CD8-positive, alpha-beta memory T cell (primary cell): ENCODE measurements around the gene EXD3. TPM values are rescaled to one million over a fixed set of nuclear protein-coding genes. Genes with fewer than 3 reads are reported as not detected.

Experiments
- CTCF ChIA-PET: fragments of 350-600 bp; sonication (Branson Sonifier 250); formaldehyde crosslinking; loops from one replicate; lab custom pipeline; 2021; ENCODE audit warnings: antibody characterized with exemption; lab: Charles Lee
- POLR2A ChIA-PET: fragments of 350-600 bp; sonication (Branson Sonifier 250); formaldehyde crosslinking; loops from one replicate; lab custom pipeline; 2021; ENCODE audit warnings: antibody characterized with exemption; lab: Charles Lee
- DNase-seq, 5 donors: peaks; one replicate each; pipeline versions ENCODE4 v3.0.0 to v3.0.0-alpha.2; 2020 to 2022; ENCODE audit warnings: mixed read lengths in 1 of 5
- H3K27ac ChIP-seq: one replicate; pipeline ENCODE4 v1.7.0; 2013; ENCODE audit warnings: low read depth, mild to moderate bottlenecking, low read length, moderate library complexity
- H3K27me3 ChIP-seq: 2 replicates; pipeline ENCODE4 v1.7.0; 2013; ENCODE audit warnings: low read length, mild to moderate bottlenecking; ENCODE audit not compliant: insufficient read depth, poor library complexity, severe bottlenecking
- H3K36me3 ChIP-seq: 2 replicates; pipeline ENCODE4 v1.7.0; 2013; ENCODE audit warnings: mild to moderate bottlenecking, low read length, moderate library complexity; ENCODE audit not compliant: insufficient read depth
- H3K4me1 ChIP-seq: 2 replicates; pipeline ENCODE4 v1.7.0; 2013; ENCODE audit warnings: mild to moderate bottlenecking, low read length, moderate library complexity; ENCODE audit not compliant: insufficient read depth
- H3K4me3 ChIP-seq: 2 replicates; pipeline ENCODE4 v1.7.0; 2013; ENCODE audit warnings: mild to moderate bottlenecking, low read length
- H3K9me3 ChIP-seq: 2 replicates; pipeline ENCODE4 v1.7.0; 2013; ENCODE audit warnings: mild to moderate bottlenecking, low read length
- H3K27ac Mint-ChIP-seq, 8 donors: one replicate each; pipeline ENCODE4 v1.8.0; 2020 to 2021; ENCODE audit warnings: mixed read lengths in 8 of 8, mild to moderate bottlenecking in 6 of 8, inconsistent platforms in 3 of 8, moderate library complexity in 3 of 8
- H3K27me3 Mint-ChIP-seq, 2 donors: one replicate each; pipeline ENCODE4 v1.8.0; 2020 to 2021; ENCODE audit warnings: mixed read lengths in 2 of 2, mild to moderate bottlenecking in 1 of 2, moderate library complexity in 1 of 2
- H3K36me3 Mint-ChIP-seq, 3 donors: one replicate each; pipeline ENCODE4 v1.8.0; 2020 to 2021; ENCODE audit warnings: mixed read lengths in 3 of 3, inconsistent platforms in 1 of 3, mild to moderate bottlenecking in 1 of 3
- H3K4me1 Mint-ChIP-seq, 3 donors: one replicate each; pipeline ENCODE4 v1.8.0; 2020 to 2021; ENCODE audit warnings: mixed read lengths in 3 of 3, inconsistent platforms in 1 of 3, mild to moderate bottlenecking in 1 of 3
- H3K4me3 Mint-ChIP-seq, 7 donors: one replicate each; pipeline ENCODE4 v1.8.0; 2020 to 2021; ENCODE audit warnings: mixed read lengths in 7 of 7, mild to moderate bottlenecking in 6 of 7, moderate library complexity in 4 of 7, inconsistent platforms in 2 of 7
- H3K9me3 Mint-ChIP-seq, 5 donors: one replicate each; pipeline ENCODE4 v1.8.0; 2020 to 2022; ENCODE audit warnings: mixed read lengths in 5 of 5, mild to moderate bottlenecking in 3 of 5, moderate library complexity in 2 of 5, inconsistent platforms in 1 of 5
- polyA plus RNA-seq: library from polyadenylated mRNA; unstranded; fragments of 300-500 nt; fragmentation: Illumina TruSeq; gene quantifications from one replicate; pipeline ENCODE4 v1.2.3, GENCODE V29; 2021
- total RNA-seq, 2 experiments: library from RNA; stranded (reverse); gene quantifications; one replicate each; pipeline ENCODE4 v1.2.3, GENCODE V29; 2021

Gene EXD3
- total and polyA plus RNA-seq, 3 experiments from 2014 or later, result 4.8 to 6.7 (median 6.6) TPM

DNA sequence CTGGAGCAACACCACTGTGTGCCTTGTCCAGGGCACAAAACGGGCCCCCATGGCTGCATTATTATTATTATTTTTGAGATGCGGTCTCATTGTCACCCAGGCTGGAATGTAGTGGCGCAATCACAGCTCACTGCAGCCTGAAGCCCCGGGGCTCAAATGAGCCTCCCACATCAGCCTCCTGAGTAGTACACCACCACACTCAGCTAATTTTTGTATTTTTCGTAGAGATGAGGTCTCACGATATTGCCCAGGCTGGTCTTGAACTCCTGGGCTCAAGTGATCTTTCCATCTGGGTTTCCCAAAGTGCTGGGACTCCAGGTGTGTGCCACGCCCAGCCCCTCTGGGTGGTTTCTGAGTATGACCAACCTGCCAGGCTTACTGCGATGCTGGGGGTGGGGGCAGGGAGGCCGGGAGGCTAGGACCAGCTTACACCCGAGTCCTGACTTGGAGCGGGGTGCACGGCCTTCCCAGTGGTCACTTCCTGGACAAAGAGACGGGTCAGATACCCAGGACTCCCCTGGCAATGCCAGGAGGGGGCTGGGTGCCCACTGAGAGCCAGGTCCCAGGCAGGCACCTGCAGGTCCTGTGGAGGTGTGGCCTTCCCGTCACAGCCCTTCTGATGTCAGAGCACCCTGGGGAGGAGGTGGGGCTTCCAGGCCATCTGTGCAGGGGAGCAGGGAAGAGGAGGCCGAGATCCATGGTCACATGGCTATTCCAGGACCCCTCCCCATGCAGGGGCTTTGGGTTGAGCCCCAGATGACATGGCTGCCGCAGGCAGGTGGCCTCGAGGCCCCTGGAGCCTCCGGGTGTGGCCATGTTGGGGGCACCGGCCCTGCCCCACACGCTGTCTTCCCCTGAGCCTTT is 112.5 kb downstream of the EXD3 start:
- Histone ChIP-seq H3K9me3 (no peaks in the 10 kb centered on the region), H3K4me3 (no peak overlapping the region), H3K4me1 (peaks cover 7% of the 10 kb centered on the region), H3K27ac (no peak overlapping the region), H3K36me3 (no peaks in the 10 kb centered on the region), H3K27me3 (no peaks in the 10 kb centered on the region)
- H3K27me3 Mint-ChIP-seq, result no peaks in the 10 kb centered on the region
- peaks cover 0 to 7% (median 0%) of the 10 kb centered on the region in 3 donors for H3K4me1 Mint-ChIP-seq
- ChIA-PET POLR2A (no interaction called here), CTCF (no interaction called here)
- H3K36me3 Mint-ChIP-seq, result no peaks in the 10 kb centered on the region
- no peak overlapping the region for H3K4me3 Mint-ChIP-seq
- no peak for DNase-seq
- no peaks in the 10 kb centered on the region for H3K9me3 Mint-ChIP-seq
- H3K27ac Mint-ChIP-seq, result no peak overlapping the region

DNA sequence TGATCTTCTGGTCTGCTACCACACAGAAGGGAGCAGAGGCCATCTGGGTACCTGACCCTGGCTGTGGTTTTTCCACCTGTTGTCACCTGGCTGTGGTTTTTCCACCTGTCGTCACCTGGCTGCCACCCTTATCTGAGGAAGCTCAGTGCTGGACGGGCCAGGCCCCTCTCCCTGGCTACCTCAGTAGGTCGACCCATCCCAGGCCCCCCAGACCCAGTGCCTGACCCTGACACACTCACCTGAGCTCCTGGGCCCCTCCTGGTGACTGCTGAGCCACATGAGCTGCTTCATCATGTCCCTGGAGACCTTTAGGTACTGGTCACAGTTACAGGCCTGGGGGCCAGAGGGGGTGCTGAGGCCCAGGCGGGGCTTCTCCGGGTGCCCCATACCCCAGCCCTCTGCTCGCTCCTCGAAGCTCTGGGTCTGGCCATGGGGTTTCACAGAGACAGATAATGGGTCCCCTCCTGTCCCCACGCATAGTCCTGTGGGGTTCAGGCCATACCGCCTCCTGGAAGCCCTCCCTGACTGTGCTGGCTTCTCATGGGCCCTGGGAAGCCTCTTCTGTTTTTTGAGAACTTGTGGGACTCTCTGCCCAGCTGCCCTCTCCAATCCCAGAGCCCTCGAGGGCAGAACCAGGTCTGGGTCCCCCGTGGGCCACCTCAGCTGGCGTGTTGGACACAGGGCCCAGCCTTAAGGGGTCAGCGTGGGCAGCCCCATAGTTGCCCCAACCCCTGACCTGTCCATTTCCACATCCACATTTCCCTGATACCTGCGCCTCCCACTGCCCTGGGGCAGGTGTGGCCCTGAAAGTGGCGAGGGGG is 113.4 kb downstream of the EXD3 start:
- Histone ChIP-seq H3K36me3 (no peaks in the 10 kb centered on the region), H3K27me3 (no peaks in the 10 kb centered on the region), H3K27ac (no peak overlapping the region), H3K4me1 (peaks cover 14% of the 10 kb centered on the region), H3K9me3 (no peaks in the 10 kb centered on the region), H3K4me3 (no peak overlapping the region)
- Mint-ChIP-seq H3K4me3 (no peak overlapping the region), H3K9me3 (no peaks in the 10 kb centered on the region), H3K36me3 (no peaks in the 10 kb centered on the region), H3K4me1 (peaks cover 0 to 9% (median 0%) of the 10 kb centered on the region in 3 donors), H3K27me3 (no peaks in the 10 kb centered on the region), H3K27ac (no peak overlapping the region)
- CTCF ChIA-PET, result no interaction called here
- POLR2A ChIA-PET, result no interaction called here
- no peak for DNase-seq

DNA sequence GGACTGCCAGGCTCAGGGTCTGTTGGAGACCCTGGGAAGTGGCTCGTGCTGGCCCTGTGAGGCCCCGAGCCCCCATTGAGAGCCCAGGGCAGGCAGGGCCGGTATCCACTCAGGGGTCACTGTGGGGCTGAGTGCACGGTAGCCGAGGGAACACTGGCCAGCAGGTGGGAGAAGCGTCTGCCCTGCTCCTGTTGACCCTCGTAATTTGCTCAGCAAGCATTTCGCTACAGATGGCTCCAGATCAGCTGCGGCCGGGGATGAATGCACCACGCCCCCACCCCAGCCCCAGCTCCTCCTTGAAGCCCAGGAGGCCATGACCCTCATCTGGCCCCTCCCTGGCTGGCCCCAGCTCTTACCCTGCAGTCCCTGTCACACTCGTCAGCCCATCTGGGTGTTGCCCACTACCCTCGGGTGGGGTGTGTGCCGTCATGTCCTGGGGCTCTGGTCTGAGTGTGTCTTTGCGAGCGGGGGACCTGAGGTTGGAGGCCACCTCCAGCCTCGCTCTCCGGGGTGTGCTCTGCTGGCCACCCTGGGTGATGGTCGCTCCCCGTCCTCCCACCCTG is 114.8 kb downstream of the EXD3 start:
- Histone ChIP-seq H3K27ac (no peak overlapping the region), H3K27me3 (no peaks in the 10 kb centered on the region), H3K4me3 (no peak overlapping the region), H3K36me3 (no peaks in the 10 kb centered on the region), H3K4me1 (peaks cover 14% of the 10 kb centered on the region), H3K9me3 (no peaks in the 10 kb centered on the region)
- H3K27me3 Mint-ChIP-seq, result no peaks in the 10 kb centered on the region
- no peak overlapping the region for H3K27ac Mint-ChIP-seq
- DNase-seq, result peak in 1 of 5 donors; percentile 37
- no peaks in the 10 kb centered on the region for H3K9me3 Mint-ChIP-seq
- no peak overlapping the region for H3K4me3 Mint-ChIP-seq
- ChIA-PET POLR2A (no interaction called here), CTCF (no interaction called here)
- no peaks in the 10 kb centered on the region for H3K36me3 Mint-ChIP-seq
- H3K4me1 Mint-ChIP-seq, result peaks cover 0 to 9% (median 0%) of the 10 kb centered on the region in 3 donors

- Histone ChIP-seq H3K4me1 (peaks cover 14% of the 10 kb centered on the region), H3K27me3 (no peaks in the 10 kb centered on the region), H3K4me3 (no peak overlapping the region), H3K27ac (no peak overlapping the region), H3K36me3 (no peaks in the 10 kb centered on the region), H3K9me3 (no peaks in the 10 kb centered on the region)
- POLR2A ChIA-PET, result no interaction called here
- H3K4me3 Mint-ChIP-seq, result no peak overlapping the region
- CTCF ChIA-PET, result no interaction called here
- H3K27ac Mint-ChIP-seq, result no peak overlapping the region
- no peaks in the 10 kb centered on the region for H3K9me3 Mint-ChIP-seq
- H3K4me1 Mint-ChIP-seq, result peaks cover 0 to 9% (median 0%) of the 10 kb centered on the region in 3 donors
- no peaks in the 10 kb centered on the region for H3K36me3 Mint-ChIP-seq
- H3K27me3 Mint-ChIP-seq, result no peaks in the 10 kb centered on the region
- DNase-seq, result no peak
Observed at GRCh38 chr9:137307255-137308056, 115.5 kb downstream of the EXD3 start.

DNA sequence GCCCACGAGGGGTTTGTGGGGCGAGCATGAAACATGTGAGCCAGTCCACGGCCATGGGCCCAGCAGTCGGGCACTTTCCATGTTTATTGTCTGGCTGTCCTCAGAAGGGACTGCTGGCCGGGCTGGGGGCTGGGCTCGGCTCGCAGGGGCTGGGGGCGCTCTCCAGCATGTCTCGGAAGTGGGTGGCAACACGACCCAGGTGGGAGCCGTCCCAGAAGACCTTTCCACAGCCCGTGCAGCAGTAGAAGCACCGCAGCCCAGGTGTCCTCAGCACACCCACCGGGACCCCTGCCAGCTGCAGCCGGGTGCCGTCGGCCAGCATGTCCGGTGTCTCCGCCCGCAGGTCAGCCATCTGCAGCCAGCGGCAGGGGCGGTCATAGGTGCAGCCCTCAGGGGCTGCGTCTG is 116.1 kb downstream of the EXD3 start:
- Histone ChIP-seq H3K27me3 (no peaks in the 10 kb centered on the region), H3K9me3 (no peaks in the 10 kb centered on the region), H3K36me3 (no peaks in the 10 kb centered on the region), H3K4me1 (peaks cover 14% of the 10 kb centered on the region), H3K4me3 (no peak overlapping the region), H3K27ac (no peak overlapping the region)
- no peaks in the 10 kb centered on the region for H3K27me3 Mint-ChIP-seq
- H3K4me3 Mint-ChIP-seq, result no peak overlapping the region
- peaks cover 0 to 9% (median 0%) of the 10 kb centered on the region in 3 donors for H3K4me1 Mint-ChIP-seq
- no peak for DNase-seq
- no peaks in the 10 kb centered on the region for H3K36me3 Mint-ChIP-seq
- ChIA-PET POLR2A (no interaction called here), CTCF (no interaction called here)
- H3K27ac Mint-ChIP-seq, result no peak overlapping the region
- H3K9me3 Mint-ChIP-seq, result no peaks in the 10 kb centered on the region

DNA sequence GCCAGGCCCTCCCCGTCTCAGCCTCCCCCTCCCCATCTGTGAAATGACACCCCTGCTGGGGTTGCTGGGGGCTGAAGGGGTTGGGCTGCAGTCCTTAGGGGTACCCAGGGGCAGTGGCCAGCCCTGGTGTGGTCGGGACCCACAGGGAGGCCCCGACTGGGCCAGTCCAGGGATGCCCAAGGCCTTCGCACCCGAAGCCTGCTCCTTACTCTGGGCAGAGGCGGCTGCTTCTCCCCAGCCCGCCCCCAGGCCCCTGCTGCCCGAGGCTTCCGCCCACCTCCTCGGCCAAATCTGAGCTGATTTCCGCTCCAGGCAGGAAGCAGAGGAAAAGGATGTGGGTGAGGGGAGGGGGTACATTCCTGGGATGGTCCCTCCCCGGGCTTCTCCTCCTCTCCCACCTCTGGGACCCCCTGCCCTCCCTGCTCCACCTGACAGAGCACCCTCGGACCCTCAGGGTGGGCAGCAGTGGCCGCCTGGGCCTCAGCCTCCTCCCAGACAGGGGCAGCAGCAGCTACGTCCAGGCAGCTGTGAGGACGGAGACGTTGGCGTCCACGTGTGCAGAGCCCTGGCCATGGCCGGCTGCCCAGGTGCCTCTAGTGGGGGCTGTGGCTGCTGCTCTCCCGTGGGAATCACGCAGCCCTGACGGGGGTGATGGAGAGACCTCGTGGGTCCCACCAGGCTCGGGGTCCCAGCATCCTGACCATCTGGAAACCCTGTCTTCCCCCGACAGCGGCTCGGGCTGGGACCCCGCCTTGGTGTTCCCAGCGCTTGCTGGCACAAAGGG is 116.7 kb downstream of the EXD3 start:
- ChIA-PET POLR2A (no interaction called here), CTCF (no interaction called here)
- H3K4me1 Mint-ChIP-seq, result peaks cover 0 to 9% (median 0%) of the 10 kb centered on the region in 3 donors
- Histone ChIP-seq H3K27ac (no peak overlapping the region), H3K9me3 (no peaks in the 10 kb centered on the region), H3K36me3 (no peaks in the 10 kb centered on the region), H3K4me3 (no peak overlapping the region), H3K27me3 (no peaks in the 10 kb centered on the region), H3K4me1 (peaks cover 14% of the 10 kb centered on the region)
- no peak overlapping the region for H3K4me3 Mint-ChIP-seq
- H3K27ac Mint-ChIP-seq, result no peak overlapping the region
- H3K9me3 Mint-ChIP-seq, result no peaks in the 10 kb centered on the region
- H3K27me3 Mint-ChIP-seq, result no peaks in the 10 kb centered on the region
- peak in 1 of 5 donors; percentile 47 for DNase-seq
- H3K36me3 Mint-ChIP-seq, result no peaks in the 10 kb centered on the region

DNA sequence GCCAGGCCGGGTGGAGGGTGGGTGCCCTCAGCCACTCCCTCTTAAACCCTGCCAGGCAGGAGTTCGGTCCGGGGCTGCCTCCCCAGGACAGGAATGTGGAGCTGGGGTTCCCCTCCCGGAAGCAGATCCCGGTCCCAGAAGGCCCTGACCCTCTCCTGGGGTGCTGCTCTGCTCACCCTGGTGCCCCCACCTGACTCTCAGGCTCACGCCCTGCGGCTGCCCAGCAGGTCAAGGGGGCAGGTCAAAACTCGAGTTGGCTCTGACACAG is 117.2 kb downstream of the EXD3 start:
- DNase-seq, result no peak
- H3K4me3 Mint-ChIP-seq, result no peak overlapping the region
- H3K27me3 Mint-ChIP-seq, result peaks cover 0 to 2% of the 10 kb centered on the region in 2 donors
- no peaks in the 10 kb centered on the region for H3K9me3 ChIP-seq
- H3K4me3 ChIP-seq, result no peak overlapping the region
- H3K27ac Mint-ChIP-seq, result no peak overlapping the region
- H3K36me3 ChIP-seq, result no peaks in the 10 kb centered on the region
- H3K4me1 ChIP-seq, result peaks cover 17% of the 10 kb centered on the region
- peaks cover 3% of the 10 kb centered on the region for H3K27me3 ChIP-seq
- peaks cover 1 to 12% (median 3%) of the 10 kb centered on the region in 3 donors for H3K4me1 Mint-ChIP-seq
- CTCF ChIA-PET, result no interaction called here
- no peaks in the 10 kb centered on the region for H3K9me3 Mint-ChIP-seq
- POLR2A ChIA-PET, result no interaction called here
- no peak overlapping the region for H3K27ac ChIP-seq
- no peaks in the 10 kb centered on the region for H3K36me3 Mint-ChIP-seq
